ENCODE data around the gene ZSCAN23. TPM values are rescaled to one million over a fixed set of nuclear protein-coding genes. Genes with fewer than 3 reads are reported as not detected.
"Not testable (repeated sequence)": the region's sequence is repeated elsewhere in the genome, so short reads cannot be mapped to it uniquely, and the experiment has no call there.

The ZSCAN23 gene
- total RNA-seq, 6 donors from 2014 or later, result 0.91 to 6.3 (median 1.6) TPM

DNA sequence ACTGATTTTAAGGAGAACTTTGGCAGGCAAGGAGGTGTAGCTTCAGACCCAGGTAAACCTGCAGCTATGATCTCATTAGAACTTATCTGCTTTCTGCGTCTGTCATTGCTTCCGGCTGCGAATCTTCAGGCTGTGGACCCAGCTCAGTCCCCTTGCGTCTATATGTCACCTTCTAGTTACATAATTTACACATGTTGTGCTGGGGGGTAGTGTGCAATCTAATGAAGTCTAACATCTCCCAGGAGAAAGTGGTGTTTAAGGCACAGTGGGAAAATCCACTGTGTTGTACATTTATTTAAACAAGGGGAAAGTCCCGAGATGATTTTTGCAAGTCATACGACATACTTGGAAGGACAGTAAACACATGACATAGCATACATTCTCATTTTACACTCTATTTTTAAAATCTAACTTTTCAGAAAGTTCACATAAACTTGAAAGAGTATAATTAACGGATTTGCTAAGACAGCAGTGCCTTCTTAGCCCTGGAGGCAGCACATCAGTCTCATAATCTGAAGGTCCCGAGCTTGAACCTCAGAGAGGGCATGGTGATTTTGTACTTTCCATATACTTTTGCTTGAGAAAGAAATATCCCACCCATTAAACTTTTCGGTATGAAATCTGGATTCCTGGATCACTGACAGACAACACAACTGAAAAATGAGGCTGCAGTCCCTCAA is 37.1 kb upstream of the ZSCAN23 start:
- Histone ChIP-seq H3K27me3 (no peaks in the 10 kb centered on the region), H3K9me3 (no peaks in the 10 kb centered on the region), H3K4me1 (no peaks in the 10 kb centered on the region), H3K27ac (no peak overlapping the region), H3K4me3 (no peak overlapping the region), H3K36me3 (no peaks in the 10 kb centered on the region)
- WGBS, 2 donors, result 69 to 76% methylated on average over 9 of the region's 9 CpGs
- DNase-seq (no peak), ATAC-seq (ENCODE audit: low FRiP score in 2 of 2) (no peak)
- TF ChIP-seq EP300 (IDR thresholded peaks at IDR 0.05) (no peak), POLR2A (IDR thresholded peaks at IDR 0.05) (no peak), POLR2AphosphoS5 (IDR thresholded peaks at IDR 0.05) (no peak)
- TF ChIP-seq, protein P1, sequence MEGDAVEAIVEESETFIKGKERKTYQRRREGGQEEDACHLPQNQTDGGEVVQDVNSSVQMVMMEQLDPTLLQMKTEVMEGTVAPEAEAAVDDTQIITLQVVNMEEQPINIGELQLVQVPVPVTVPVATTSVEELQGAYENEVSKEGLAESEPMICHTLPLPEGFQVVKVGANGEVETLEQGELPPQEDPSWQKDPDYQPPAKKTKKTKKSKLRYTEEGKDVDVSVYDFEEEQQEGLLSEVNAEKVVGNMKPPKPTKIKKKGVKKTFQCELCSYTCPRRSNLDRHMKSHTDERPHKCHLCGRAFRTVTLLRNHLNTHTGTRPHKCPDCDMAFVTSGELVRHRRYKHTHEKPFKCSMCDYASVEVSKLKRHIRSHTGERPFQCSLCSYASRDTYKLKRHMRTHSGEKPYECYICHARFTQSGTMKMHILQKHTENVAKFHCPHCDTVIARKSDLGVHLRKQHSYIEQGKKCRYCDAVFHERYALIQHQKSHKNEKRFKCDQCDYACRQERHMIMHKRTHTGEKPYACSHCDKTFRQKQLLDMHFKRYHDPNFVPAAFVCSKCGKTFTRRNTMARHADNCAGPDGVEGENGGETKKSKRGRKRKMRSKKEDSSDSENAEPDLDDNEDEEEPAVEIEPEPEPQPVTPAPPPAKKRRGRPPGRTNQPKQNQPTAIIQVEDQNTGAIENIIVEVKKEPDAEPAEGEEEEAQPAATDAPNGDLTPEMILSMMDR (IDR thresholded peaks at IDR 0.05), result no peak

DNA sequence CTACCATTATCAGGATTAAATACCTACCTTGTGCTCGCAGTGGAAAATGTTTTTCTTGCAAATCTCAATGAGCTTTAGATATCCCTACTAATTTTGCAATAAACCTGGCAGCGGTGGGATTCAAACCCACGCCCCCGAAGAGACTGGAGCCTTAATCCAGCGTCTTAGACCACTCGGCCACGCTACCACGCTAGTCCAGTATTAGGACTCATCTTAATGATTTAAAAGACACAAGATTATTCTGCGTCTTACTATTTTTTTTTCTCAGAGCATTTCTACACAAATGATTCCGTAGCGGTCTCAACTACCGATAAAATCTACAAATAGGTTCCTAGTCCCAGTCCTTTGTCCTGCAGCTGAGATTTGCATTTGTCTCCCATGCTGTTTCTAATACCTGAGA is 35.2 kb upstream of the ZSCAN23 start:
- Histone ChIP-seq H3K27me3 (peaks cover 0 to 3% (median 0%) of the 10 kb centered on the region in 4 donors), H3K4me1 (no peaks in the 10 kb centered on the region), H3K4me3 (no peak overlapping the region), H3K9me3 (no peaks in the 10 kb centered on the region), H3K36me3 (no peaks in the 10 kb centered on the region), H3K27ac (no peak overlapping the region)
- TF ChIP-seq, protein P1 (IDR thresholded peaks at IDR 0.05), result no peak
- TF ChIP-seq EP300 (IDR thresholded peaks at IDR 0.05) (no peak), POLR2A (IDR thresholded peaks at IDR 0.05) (no peak), POLR2AphosphoS5 (IDR thresholded peaks at IDR 0.05) (no peak)
- 57 to 76% methylated on average over 12 of the region's 12 CpGs for WGBS, 2 donors
- DNase-seq (no peak), ATAC-seq (ENCODE audit: low FRiP score in 2 of 2) (no peak)

DNA sequence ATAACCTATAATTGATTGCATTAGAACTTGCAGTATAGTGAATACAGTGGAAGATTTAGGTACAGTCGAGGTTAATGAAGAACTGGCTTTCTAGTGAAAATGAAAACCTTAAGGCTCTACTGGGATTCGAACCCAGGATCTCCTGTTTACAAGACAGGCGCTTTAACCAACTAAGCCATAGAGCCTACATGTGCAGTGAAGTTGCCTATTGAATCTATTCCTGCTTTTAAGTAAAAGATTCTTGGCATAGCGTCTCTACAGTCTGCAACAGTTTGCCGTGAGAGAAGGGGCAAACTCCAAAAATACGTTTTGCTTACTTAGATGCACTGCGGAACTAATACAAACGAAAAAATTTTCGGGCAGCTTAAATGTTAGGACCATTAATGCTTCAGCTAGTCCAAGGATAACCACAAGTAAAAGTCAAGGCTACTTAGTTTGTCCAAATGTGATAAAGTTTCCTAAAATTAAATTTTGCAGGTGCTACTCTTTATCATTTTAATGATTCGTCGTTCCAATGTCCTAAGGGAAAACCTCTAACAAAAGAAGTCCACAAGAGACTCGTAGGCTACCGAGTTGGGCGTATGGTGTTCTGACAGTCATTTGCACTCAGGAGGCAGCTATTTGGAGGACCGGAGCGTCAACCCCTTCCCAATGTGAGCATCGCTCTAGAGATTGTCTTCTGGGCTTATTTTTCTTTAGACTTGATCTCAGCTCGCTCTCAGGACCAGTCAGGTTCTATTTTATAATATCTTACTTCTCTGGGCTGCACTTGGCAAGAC is 31.3 kb upstream of the ZSCAN23 start:
- H3K4me1 ChIP-seq, result no peaks in the 10 kb centered on the region
- no peak for DNase-seq
- H3K9me3 ChIP-seq, result no peaks in the 10 kb centered on the region
- H3K4me3 ChIP-seq, result no peak overlapping the region
- no peaks in the 10 kb centered on the region for H3K36me3 ChIP-seq
- peaks cover 0 to 3% (median 0%) of the 10 kb centered on the region in 4 donors for H3K27me3 ChIP-seq
- TF ChIP-seq POLR2A (IDR thresholded peaks at IDR 0.05), result no peak
- TF ChIP-seq, protein P1 (IDR thresholded peaks at IDR 0.05), result no peak
- TF ChIP-seq EP300 (IDR thresholded peaks at IDR 0.05), result no peak
- no peak for TF ChIP-seq POLR2AphosphoS5 (IDR thresholded peaks at IDR 0.05)
- WGBS, 2 donors, result 12 to 17% methylated on average over 18 of the region's 18 CpGs
- no peak for ATAC-seq (ENCODE audit: low FRiP score in 2 of 2)
- no peak overlapping the region for H3K27ac ChIP-seq

DNA sequence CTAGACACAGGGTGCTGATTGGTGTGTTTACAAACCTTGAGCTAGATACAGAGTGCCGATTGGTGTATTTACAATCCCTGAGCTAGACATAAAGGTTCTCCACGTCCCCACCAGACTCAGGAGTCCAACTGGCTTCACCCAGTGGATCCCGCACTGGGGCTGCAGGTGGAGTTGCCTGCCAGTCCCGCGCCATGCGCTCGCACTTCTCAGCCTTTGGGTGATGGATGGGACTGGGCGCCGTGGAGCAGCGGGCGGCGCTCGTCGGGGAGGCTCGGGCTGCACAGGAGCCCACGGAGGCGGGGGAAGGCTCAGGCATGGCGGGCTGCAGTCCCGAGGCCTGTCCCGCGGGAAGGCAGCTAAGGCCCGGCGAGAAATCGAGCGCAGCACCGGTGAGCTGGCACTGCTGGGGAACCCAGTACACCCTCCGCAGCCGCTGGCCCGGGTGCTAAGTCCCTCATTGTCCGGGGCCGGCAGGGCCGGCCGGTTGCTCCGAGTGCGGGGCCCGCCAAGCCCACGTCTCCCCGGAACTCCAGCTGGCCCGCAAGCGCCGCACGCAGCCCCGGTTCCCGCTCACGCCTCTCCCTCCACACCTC is 26.0 kb upstream of the ZSCAN23 start:
- not testable (repeated sequence) for H3K4me3 ChIP-seq; H3K9me3 ChIP-seq; H3K36me3 ChIP-seq; H3K27ac ChIP-seq; H3K27me3 ChIP-seq; ATAC-seq (ENCODE audit: low FRiP score in 2 of 2); H3K4me1 ChIP-seq
- 94% methylated on average over 21 to 32 of the region's 45 CpGs for WGBS, 2 donors
- DNase-seq, result peak in 1 of 2 donors; percentile 69

DNA sequence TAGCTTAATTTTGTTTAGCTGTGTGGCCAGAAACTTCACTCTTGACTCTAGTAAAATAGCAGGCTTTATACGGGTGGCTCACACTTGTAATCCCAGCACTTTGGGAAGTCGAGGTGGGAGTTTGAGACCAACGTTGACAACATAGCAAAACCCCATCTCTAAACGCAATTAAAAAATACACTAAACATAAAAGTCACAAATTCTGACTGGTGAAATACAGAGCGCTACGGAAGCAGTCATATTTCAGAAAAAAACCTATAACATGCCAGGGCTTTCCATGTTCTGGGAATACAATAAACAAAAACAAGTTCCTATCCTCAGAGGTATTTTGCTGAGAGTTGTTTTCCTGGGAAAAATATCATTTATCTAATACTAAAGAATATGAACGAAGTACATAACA is 24.8 kb upstream of the ZSCAN23 start:
- WGBS, 2 donors, result 83 to 86% methylated on average over 7 of the region's 7 CpGs
- no peak overlapping the region for H3K27ac ChIP-seq
- H3K9me3 ChIP-seq, result no peaks in the 10 kb centered on the region
- no peaks in the 10 kb centered on the region for H3K27me3 ChIP-seq
- TF ChIP-seq EP300 (IDR thresholded peaks at IDR 0.05) (no peak), POLR2AphosphoS5 (IDR thresholded peaks at IDR 0.05) (no peak), POLR2A (IDR thresholded peaks at IDR 0.05) (no peak)
- TF ChIP-seq, protein P1 (IDR thresholded peaks at IDR 0.05), result no peak
- DNase-seq (no peak), ATAC-seq (ENCODE audit: low FRiP score in 2 of 2) (no peak)
- H3K4me3 ChIP-seq, result no peak overlapping the region
- H3K4me1 ChIP-seq, result no peaks in the 10 kb centered on the region
- H3K36me3 ChIP-seq, result no peaks in the 10 kb centered on the region

All from upper lobe of left lung (tissue), 6 donors.